Measurements from ENCODE around the gene RHOF. TPM values are rescaled to one million over a fixed set of nuclear protein-coding genes. Genes with fewer than 3 reads are reported as not detected.

The RHOF gene
- total and polyA plus RNA-seq, 8 donors: 2.8 to 12.6 (median 4.9) TPM

DNA sequence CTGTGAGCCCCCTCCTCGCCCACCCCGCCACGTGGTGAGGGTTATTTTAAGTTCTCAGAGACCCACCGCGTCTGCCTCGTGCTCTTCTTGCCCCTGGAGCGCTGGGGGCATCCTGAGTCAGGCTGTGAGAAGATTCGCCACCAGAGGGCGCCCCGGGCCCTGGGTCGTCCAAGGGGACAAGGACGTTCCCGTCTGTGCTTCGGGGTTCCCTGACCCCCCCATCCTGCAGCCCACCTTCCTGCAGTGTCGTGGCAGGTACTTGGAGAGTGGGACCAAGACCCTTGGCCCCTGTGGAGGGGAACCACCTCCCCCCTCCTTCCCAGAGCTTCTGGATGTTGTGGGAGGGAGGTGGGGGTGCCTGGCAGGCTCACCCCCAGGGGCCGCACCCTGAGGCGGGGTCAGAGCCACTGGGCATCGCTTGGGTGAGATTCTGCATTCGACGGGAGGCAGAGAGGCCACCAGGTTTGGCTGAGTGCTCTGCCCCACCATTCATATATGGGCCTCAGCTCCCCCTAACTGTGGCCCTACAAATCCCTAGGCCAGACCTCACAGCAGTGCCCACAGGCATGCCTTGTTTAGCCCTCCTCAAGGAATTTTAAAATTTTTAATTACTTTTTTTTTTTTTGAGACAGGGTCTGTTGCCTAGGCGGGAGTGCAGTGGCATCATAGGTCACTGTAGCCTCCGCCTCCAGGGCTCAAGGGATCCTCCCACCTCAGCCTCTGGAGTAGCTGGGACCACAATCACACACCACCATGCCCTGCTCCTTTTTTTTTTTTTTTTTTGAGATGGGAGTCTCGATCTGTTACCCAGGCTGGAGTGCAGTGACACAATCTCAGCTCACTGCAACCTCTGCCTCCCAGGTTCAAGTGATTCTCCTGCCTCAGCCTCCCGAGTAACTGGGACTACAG, 17.0 kb downstream of the RHOF start:
- FAIRE-seq (no peak), DNase-seq (peak; percentile 55 to 96 (median 78)), ATAC-seq (peak; percentile 57 to 74 (median 70))
- Histone ChIP-seq H3K9me3 (no peaks in the 10 kb centered on the region), H3K4me3 (no peak overlapping the region), H3K36me3 (no peaks in the 10 kb centered on the region), H3K27ac (no peak overlapping the region), H3K4me1 (no peaks in the 10 kb centered on the region), H3K27me3 (no peaks in the 10 kb centered on the region)
- TF ChIP-seq, protein P1, sequence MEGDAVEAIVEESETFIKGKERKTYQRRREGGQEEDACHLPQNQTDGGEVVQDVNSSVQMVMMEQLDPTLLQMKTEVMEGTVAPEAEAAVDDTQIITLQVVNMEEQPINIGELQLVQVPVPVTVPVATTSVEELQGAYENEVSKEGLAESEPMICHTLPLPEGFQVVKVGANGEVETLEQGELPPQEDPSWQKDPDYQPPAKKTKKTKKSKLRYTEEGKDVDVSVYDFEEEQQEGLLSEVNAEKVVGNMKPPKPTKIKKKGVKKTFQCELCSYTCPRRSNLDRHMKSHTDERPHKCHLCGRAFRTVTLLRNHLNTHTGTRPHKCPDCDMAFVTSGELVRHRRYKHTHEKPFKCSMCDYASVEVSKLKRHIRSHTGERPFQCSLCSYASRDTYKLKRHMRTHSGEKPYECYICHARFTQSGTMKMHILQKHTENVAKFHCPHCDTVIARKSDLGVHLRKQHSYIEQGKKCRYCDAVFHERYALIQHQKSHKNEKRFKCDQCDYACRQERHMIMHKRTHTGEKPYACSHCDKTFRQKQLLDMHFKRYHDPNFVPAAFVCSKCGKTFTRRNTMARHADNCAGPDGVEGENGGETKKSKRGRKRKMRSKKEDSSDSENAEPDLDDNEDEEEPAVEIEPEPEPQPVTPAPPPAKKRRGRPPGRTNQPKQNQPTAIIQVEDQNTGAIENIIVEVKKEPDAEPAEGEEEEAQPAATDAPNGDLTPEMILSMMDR (IDR thresholded peaks at IDR 0.05): peak; percentile 75 to 88 (median 82)
- intact Hi-C loops (cut with DNase I): loop anchor here (5.0 to 10.0 kb wide), 2 partner anchors 72 to 79 kb away; no protein-coding TSS in a partner anchor
- 21 to 26% methylated on average over 24 of the region's 24 CpGs for WGBS, 2 donors

DNA sequence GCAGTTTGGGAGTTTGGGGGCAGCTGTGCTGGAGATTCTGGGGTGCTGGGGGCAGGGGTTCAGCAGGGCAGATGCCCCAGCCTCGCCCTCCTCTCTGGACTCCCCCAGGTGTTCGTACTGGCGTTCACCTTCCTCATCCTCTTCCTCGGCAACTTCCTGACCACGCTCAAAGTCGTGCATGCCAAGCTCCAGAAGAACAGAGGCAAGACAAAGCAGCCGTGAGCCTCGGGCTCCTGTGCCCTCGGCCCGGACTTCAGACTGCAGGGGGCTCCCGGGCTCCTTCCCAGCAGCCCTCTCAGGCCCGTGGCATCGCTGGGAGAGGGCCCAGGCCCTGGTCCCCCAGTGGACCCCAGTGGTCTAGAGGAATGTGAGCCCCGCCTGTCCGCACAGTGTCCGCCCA, 18.0 kb downstream of the RHOF start:
- no peak overlapping the region for H3K4me3 ChIP-seq
- FAIRE-seq: no peak
- 82 to 84% methylated on average over 15 to 16 of the region's 16 CpGs for WGBS, 2 donors
- H3K27me3 ChIP-seq: no peaks in the 10 kb centered on the region
- H3K27ac ChIP-seq: no peak overlapping the region
- H3K4me1 ChIP-seq: no peaks in the 10 kb centered on the region
- H3K36me3 ChIP-seq: no peaks in the 10 kb centered on the region
- ATAC-seq: no peak
- TF ChIP-seq, protein P1 (IDR thresholded peaks at IDR 0.05): no peak
- no peak for DNase-seq
- intact Hi-C loops (cut with DNase I): loop anchor here (5.0 to 10.0 kb wide), 2 partner anchors 71 to 78 kb away; no protein-coding TSS in a partner anchor
- H3K9me3 ChIP-seq: no peaks in the 10 kb centered on the region

DNA sequence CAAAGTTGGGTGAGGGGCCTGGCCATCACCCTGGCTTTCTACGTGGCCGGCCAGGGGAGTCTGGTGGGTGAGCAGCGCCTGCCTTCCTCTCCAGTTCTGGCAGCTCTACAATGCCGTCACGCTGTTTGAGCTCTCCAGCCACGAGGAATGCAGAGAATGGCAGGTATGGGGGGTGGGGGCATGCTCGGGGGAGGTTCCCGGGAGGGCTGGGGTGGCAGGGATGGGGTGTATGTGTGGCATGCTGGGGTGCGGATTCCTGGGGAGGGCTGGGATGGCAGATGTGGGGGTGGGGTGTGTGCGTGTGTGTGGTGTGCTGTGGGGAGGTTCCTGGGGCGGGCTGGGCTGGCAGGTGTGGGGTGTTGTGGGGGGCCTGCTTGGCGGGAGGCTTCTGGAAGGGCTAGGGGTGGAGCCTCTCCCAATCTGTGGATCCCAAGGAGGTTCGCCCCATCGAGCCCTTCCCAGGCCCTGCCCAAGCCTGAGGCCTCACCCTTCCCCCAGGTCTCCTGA, 18.5 kb downstream of the RHOF start:
- H3K27me3 ChIP-seq: no peaks in the 10 kb centered on the region
- DNase-seq: no peak
- FAIRE-seq: no peak
- no peaks in the 10 kb centered on the region for H3K9me3 ChIP-seq
- no peak overlapping the region for H3K27ac ChIP-seq
- no peaks in the 10 kb centered on the region for H3K36me3 ChIP-seq
- 74 to 75% methylated on average over 14 of the region's 14 CpGs for WGBS, 2 donors
- intact Hi-C loops (cut with DNase I): loop anchor here (5.0 to 10.0 kb wide), 2 partner anchors 70 to 78 kb away; no protein-coding TSS in a partner anchor
- no peak for ATAC-seq
- TF ChIP-seq, protein P1 (IDR thresholded peaks at IDR 0.05): no peak
- no peaks in the 10 kb centered on the region for H3K4me1 ChIP-seq
- H3K4me3 ChIP-seq: no peak overlapping the region

DNA sequence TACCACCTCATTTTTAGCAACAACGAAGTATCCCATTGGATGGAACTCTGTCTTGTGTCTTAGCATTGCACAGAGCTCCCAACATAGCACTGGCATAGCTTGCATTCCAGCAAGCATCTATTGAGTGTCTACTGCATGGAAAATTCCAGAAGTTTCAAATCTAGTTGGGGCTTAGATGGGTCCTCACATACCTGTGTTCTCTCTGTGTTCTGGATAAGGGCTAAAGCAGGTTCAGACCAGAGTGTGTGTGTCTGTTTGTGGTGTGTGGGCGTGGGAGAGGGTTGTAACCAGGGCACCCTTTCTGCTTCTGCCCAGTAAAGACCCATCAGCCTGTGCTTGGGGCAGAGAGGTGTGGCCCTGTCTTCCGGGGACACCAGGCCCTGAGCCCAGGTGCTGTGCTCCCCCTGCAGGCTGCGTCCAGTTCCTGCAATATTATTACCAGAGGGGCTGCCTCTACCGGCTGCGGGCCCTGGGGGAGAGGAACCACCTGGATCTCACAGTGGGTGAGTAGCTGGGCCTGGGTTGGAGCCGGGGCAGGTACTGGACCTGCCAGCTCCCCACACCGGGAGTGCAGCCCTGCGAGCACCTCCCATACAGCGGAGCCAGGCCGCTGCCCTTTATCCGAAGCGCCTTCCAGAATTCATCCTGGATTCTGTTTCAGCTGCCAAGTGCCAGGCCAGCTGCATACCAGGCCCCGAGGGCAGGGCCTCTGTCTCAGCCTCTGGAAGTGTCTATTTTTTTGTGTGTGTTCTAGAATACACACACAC, 20.3 kb downstream of the RHOF start:
- FAIRE-seq (no peak), DNase-seq (peak; percentile 55 to 87 (median 76)), ATAC-seq (peak; percentile 72 to 93 (median 86))
- no peaks in the 10 kb centered on the region for H3K9me3 ChIP-seq
- no peak overlapping the region for H3K4me3 ChIP-seq
- H3K36me3 ChIP-seq: no peaks in the 10 kb centered on the region
- TF ChIP-seq, protein P1 (IDR thresholded peaks at IDR 0.05): peak; percentile 42 to 67 (median 62)
- no peaks in the 10 kb centered on the region for H3K4me1 ChIP-seq
- no peaks in the 10 kb centered on the region for H3K27me3 ChIP-seq
- H3K27ac ChIP-seq: no peak overlapping the region
- intact Hi-C loops (cut with DNase I): loop anchor here in 1 of 3 donors (10.0 kb wide), 1 partner anchor 68 kb away; no protein-coding TSS in a partner anchor
- 33 to 37% methylated on average over 14 of the region's 14 CpGs for WGBS, 2 donors

All from pancreas (tissue), 10 donors.